IPS-20b (cell line): ENCODE measurements around the gene ITPR1.

Experiments
- H3K27ac ChIP-seq: one replicate; pipeline ENCODE4 v1.5.1; 2013; ENCODE audit warnings: low read length
- H3K27me3 ChIP-seq: 2 replicates; pipeline ENCODE4 v1.6.1; 2013; ENCODE audit warnings: mild to moderate bottlenecking, low read length, inconsistent platforms; ENCODE audit not compliant: insufficient read depth
- H3K36me3 ChIP-seq: 2 replicates; pipeline ENCODE4 v1.6.1; 2013; ENCODE audit warnings: low read depth, mild to moderate bottlenecking, inconsistent platforms, low read length, moderate library complexity; ENCODE audit not compliant: insufficient read depth
- H3K4me1 ChIP-seq: 2 replicates; pipeline ENCODE4 v1.6.1; 2013; ENCODE audit warnings: mild to moderate bottlenecking, control low read depth, inconsistent platforms, low read length, moderate library complexity; ENCODE audit not compliant: insufficient read depth
- H3K4me3 ChIP-seq: 2 replicates; pipeline ENCODE4 v1.5.1; 2013; ENCODE audit warnings: mild to moderate bottlenecking, low read length, inconsistent platforms
- H3K9ac ChIP-seq: 2 replicates; pipeline ENCODE4 v1.6.1; 2013; ENCODE audit warnings: low read depth, mild to moderate bottlenecking, inconsistent platforms, low read length, moderate library complexity
- H3K9me3 ChIP-seq: 2 replicates; pipeline ENCODE4 v1.6.1; 2013; ENCODE audit warnings: mild to moderate bottlenecking, low read depth, low read length, inconsistent platforms; ENCODE audit not compliant: insufficient read depth

The ITPR1 gene

DNA sequence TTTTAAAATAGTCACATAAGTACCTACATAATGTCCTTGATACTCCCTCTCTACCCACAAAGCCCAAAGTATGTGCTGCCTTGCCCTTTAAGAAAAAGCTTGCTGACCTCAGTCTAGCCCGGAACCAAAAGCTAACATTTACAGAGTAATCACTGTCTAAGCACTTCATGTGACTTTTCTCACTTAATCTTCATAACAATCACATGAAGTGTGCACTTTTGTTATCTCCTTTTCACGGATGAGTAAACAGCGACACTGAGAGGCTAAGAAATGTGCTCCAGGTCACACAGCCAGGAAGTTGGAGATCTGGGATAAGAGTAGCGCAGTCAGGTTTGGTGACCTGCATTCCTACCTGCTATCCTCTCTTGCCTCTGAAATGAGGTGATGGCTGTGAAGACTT, 194.0 kb downstream of the ITPR1 start:
- Histone ChIP-seq H3K9ac (no peak overlapping the region), H3K36me3 (peaks cover 9% of the 10 kb centered on the region; the same call in 1 of the 2 replicates)

DNA sequence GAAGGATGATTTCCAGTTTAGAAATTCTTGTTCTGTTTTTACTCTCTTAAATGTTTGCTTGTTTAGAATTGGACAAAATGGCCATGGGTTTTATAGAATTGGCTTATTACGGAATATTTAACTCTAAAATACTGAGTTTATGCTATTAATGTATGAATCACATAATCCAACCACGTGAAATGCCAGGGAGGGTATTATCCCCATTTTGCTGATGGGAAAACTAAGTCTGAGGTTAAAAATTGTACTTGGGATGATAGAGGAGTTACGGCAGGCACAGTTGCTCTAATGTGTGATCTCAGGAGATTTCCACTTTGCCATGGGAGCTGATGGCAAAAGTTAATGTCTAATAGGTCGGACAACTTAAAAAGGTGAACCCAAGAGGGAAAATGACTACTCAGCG, 194.4 kb downstream of the ITPR1 start:
- Histone ChIP-seq H3K27ac (no peak overlapping the region), H3K9me3 (0 out of 2 replicates have a peak, but pooled peaks cover 6% of the 10 kb centered on the region), H3K36me3 (peaks cover 9% of the 10 kb centered on the region; the same call in 1 of the 2 replicates), H3K27me3 (no peaks in the 10 kb centered on the region), H3K9ac (no peak overlapping the region), H3K4me1 (no peaks in the 10 kb centered on the region), H3K4me3 (no peak overlapping the region)

More for the DNA sequence above, 194.0 kb downstream of the ITPR1 start:
- H3K9me3 ChIP-seq = 0 out of 2 replicates have a peak, but pooled peaks cover 6% of the 10 kb centered on the region
- H3K27ac ChIP-seq = no peak overlapping the region
- H3K4me3 ChIP-seq = no peak overlapping the region
- H3K27me3 ChIP-seq = no peaks in the 10 kb centered on the region
- no peaks in the 10 kb centered on the region for H3K4me1 ChIP-seq

GRCh38 chr3:4688411-4688810, 195.3 kb downstream of the ITPR1 start:
- Histone ChIP-seq H3K4me3 (no peak overlapping the region), H3K36me3 (peaks cover 9% of the 10 kb centered on the region; the same call in 1 of the 2 replicates), H3K27me3 (no peaks in the 10 kb centered on the region), H3K4me1 (no peaks in the 10 kb centered on the region), H3K9ac (no peak overlapping the region), H3K9me3 (0 out of 2 replicates have a peak, but pooled peaks cover 6% of the 10 kb centered on the region), H3K27ac (no peak overlapping the region)

DNA sequence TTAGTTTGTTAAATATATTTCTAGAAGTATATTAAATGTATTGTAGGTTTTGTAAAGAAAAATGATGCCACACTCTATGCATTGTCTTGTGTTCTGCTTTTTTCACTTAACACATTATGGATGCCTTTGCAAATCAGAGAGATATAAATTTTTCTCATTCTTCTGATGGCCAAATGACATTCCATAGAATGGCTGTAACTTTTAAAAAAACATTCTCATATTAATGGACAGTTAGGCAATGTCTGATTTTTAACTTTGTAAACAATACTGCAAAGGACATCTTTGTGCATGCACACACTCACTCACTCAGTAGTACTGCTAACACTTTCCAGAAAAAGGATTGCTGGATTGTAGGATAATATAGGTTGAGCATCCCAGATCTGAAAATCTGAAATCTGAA, 195.9 kb downstream of the ITPR1 start:
- Histone ChIP-seq H3K4me1 (no peaks in the 10 kb centered on the region), H3K9ac (no peak overlapping the region), H3K27me3 (no peaks in the 10 kb centered on the region), H3K27ac (no peak overlapping the region), H3K36me3 (peaks cover 6% of the 10 kb centered on the region; the same call in 1 of the 2 replicates), H3K4me3 (no peak overlapping the region), H3K9me3 (0 out of 2 replicates have a peak, but pooled peaks cover 6% of the 10 kb centered on the region)

GRCh38 chr3:4690277-4690676, 197.1 kb downstream of the ITPR1 start:
- Histone ChIP-seq H3K9ac (no peak overlapping the region), H3K27me3 (no peaks in the 10 kb centered on the region), H3K4me3 (no peak overlapping the region), H3K36me3 (peaks cover 4% of the 10 kb centered on the region; the same call in 1 of the 2 replicates), H3K27ac (no peak overlapping the region), H3K4me1 (no peaks in the 10 kb centered on the region; the same call in 1 of the 2 replicates), H3K9me3 (0 out of 2 replicates have a peak, but pooled peaks cover 6% of the 10 kb centered on the region)

- H3K4me3 ChIP-seq = no peak overlapping the region
- no peak overlapping the region for H3K9ac ChIP-seq
- H3K36me3 ChIP-seq = no peaks in the 10 kb centered on the region
These were observed 200.5 kb downstream of the ITPR1 start for GRCh38 chr3:4693620-4694019.

DNA sequence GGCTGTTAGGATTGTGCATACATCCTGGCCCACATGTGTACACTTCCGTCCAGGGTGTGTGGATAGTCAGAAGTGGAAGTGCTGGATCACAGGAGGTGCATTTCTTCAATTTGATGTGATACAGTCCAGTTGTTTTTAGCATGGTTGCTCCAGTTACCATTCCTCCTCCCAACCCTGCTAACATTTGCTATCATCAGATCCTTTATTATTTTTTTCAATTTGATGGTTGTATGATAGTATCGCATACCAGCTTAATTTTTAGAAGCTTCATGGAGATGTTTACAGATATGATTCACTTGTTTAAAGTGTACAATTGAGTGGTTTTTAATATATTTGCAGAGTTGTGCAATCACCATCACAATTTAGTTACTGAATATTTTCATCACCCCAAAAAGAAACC, 202.7 kb downstream of the ITPR1 start:
- Histone ChIP-seq H3K27me3 (no peaks in the 10 kb centered on the region), H3K27ac (no peak overlapping the region), H3K4me1 (peaks cover 9% of the 10 kb centered on the region), H3K9me3 (no peaks in the 10 kb centered on the region), H3K9ac (no peak overlapping the region), H3K4me3 (no peak overlapping the region), H3K36me3 (no peaks in the 10 kb centered on the region; the same call in 1 of the 2 replicates)

More at GRCh38 chr3:4693620-4694019, 200.5 kb downstream of the ITPR1 start:
- Histone ChIP-seq H3K9me3 (0 out of 2 replicates have a peak, but pooled peaks cover 6% of the 10 kb centered on the region), H3K4me1 (peaks cover 9% of the 10 kb centered on the region), H3K27ac (no peak overlapping the region), H3K27me3 (no peaks in the 10 kb centered on the region)

GRCh38 chr3:4696266-4696665, 203.1 kb downstream of the ITPR1 start:
- Histone ChIP-seq H3K9me3 (no peaks in the 10 kb centered on the region), H3K4me3 (no peak overlapping the region), H3K9ac (no peak overlapping the region), H3K36me3 (no peaks in the 10 kb centered on the region; the same call in 1 of the 2 replicates), H3K27ac (no peak overlapping the region), H3K27me3 (no peaks in the 10 kb centered on the region), H3K4me1 (peaks cover 9% of the 10 kb centered on the region)

DNA sequence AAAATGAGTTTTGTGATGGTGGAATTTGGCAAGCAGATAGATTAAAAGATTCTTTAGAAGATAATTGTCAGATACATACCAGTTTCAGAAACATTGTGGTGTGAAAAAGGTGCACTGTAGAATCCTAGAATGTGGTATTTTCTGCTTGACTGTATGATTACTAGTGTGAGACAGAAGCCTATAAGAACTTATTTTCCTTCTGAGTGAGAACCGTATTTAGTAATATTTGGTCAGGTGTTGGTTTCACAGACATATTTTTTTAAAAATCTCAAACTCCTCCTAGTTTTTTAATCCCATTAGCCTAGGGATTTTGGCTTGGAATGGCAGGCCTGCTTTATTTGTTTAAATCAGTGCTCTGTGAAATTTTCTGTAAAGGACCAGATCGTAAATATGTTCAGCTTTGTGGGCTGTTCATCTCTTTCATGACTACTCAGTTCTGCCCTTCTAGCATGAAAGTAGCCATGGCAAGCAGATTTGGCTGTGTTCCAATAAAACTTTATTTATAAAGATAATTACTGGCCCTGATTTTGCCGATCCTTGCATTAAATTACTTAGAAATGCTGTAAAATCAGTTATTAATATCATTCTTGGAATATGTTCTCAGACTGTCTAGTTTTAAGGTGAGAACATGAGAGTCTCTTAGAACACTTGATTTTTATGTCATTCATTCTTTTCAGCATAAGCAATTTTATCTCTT, 205.1 kb downstream of the ITPR1 start:
- Histone ChIP-seq H3K27ac (no peak overlapping the region), H3K36me3 (no peaks in the 10 kb centered on the region; the same call in 1 of the 2 replicates), H3K4me3 (no peak overlapping the region), H3K9me3 (no peaks in the 10 kb centered on the region), H3K9ac (no peak overlapping the region), H3K4me1 (peaks cover 9% of the 10 kb centered on the region), H3K27me3 (no peaks in the 10 kb centered on the region)

- Histone ChIP-seq H3K27ac (no peak overlapping the region), H3K9me3 (no peaks in the 10 kb centered on the region), H3K27me3 (no peaks in the 10 kb centered on the region), H3K4me1 (peaks cover 4% of the 10 kb centered on the region; the same call in 1 of the 2 replicates), H3K4me3 (no peak overlapping the region), H3K9ac (no peak overlapping the region), H3K36me3 (no peaks in the 10 kb centered on the region; the same call in 1 of the 2 replicates)
These were observed 209.9 kb downstream of the ITPR1 start for GRCh38 chr3:4703054-4703480.

GRCh38 chr3:4704552-4704951, 211.4 kb downstream of the ITPR1 start:
- no peaks in the 10 kb centered on the region for H3K9me3 ChIP-seq
- no peak overlapping the region for H3K9ac ChIP-seq
- H3K27me3 ChIP-seq = no peaks in the 10 kb centered on the region
- no peak overlapping the region for H3K4me3 ChIP-seq
- no peaks in the 10 kb centered on the region; the same call in 1 of the 2 replicates for H3K36me3 ChIP-seq
- H3K27ac ChIP-seq = no peak overlapping the region
- H3K4me1 ChIP-seq = peaks cover 15% of the 10 kb centered on the region

GRCh38 chr3:4707324-4707723, 214.2 kb downstream of the ITPR1 start:
- Histone ChIP-seq H3K9ac (no peak overlapping the region), H3K9me3 (no peaks in the 10 kb centered on the region), H3K27me3 (no peaks in the 10 kb centered on the region), H3K27ac (no peak overlapping the region), H3K36me3 (no peaks in the 10 kb centered on the region), H3K4me1 (peaks cover 15% of the 10 kb centered on the region), H3K4me3 (no peak overlapping the region)
